Erythroblast (primary cell): ENCODE data around the gene LINC00305.

Experiments used
- GATA1 ChIP-seq: IDR thresholded peaks from 2 replicates; pipeline ENCODE4 v1.6.1; 2011; ENCODE audit warnings: low read depth, mild to moderate bottlenecking, control low read depth, low read length, moderate library complexity
- POLR2A ChIP-seq: IDR thresholded peaks from 2 replicates; pipeline ENCODE4 v1.6.1; 2011; ENCODE audit warnings: mild to moderate bottlenecking, low read length

DNA sequence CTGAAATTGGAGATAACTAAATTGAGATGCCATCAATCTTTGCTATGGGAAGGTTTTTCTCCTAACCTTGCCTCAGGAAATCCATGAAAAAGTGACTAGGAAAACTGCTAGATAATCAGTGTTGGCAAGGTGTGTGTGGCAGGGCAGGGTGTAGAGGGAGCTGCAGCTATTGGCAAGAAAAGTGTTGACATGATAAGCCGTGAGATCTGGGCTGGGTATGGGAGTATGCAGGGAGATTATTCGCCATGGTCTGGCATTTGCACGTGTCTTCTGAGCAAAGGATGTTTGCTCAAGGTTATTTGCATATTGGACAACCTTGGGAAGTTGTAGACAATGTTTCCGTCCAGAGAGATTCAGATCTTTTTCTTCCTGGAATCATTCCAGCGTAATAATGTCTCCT is 104.3 kb downstream of the LINC00305 start:
- TF ChIP-seq POLR2A, result no peak
- TF ChIP-seq GATA1, result no peak
